Right forelimb (tissue), 1 donor: ENCODE results near the gene ZNF783.
A peak's percentile ranks its signal among the peaks of the same experiment; 100 is the strongest.

Experiments used
- DNase-seq: peaks from one replicate; pipeline ENCODE4 v3.0.0-alpha.2; 2018

ZNF783 gene

DNA sequence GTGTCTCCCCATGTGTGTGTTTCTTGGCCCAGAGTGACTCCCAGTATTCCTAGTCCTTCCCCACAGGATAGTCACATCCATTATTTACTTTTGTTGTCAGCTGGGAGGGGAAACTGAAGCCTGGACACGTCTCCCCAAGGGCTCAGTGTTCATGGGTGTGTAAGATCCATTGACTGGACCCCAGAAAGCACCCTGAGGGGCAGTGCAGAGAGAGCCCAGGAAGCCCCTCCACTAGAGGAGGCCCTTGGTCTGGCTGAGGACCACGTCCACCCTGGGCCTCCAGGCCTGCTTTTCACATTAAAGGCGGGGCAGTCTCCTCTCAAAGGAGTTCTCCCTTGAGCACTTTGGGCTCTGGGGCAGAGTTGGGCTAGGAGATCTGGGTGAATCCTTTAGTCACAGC, 21.3 kb downstream of the ZNF783 start:
- no peak for DNase-seq

DNA sequence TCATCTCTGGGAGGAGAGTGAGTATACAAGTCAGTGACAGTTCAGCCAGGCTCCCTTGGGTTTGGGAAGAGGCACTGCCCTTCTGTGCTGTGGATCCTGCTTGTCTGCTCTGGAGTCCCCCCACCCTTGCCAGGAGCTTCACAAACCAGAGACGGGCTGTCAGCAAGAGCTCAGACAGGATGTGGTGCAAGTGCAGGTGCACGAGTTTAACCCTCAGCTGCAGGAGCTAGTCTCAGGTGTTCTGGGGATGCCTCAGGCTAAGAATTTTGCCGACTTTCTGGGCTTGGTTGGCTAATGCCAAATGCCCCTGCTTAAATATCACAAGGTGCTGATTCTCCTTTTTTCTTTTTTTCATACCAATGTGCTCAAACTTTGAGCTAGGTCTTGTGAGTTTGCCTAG, 22.3 kb downstream of the ZNF783 start:
- DNase-seq, result no peak

DNA sequence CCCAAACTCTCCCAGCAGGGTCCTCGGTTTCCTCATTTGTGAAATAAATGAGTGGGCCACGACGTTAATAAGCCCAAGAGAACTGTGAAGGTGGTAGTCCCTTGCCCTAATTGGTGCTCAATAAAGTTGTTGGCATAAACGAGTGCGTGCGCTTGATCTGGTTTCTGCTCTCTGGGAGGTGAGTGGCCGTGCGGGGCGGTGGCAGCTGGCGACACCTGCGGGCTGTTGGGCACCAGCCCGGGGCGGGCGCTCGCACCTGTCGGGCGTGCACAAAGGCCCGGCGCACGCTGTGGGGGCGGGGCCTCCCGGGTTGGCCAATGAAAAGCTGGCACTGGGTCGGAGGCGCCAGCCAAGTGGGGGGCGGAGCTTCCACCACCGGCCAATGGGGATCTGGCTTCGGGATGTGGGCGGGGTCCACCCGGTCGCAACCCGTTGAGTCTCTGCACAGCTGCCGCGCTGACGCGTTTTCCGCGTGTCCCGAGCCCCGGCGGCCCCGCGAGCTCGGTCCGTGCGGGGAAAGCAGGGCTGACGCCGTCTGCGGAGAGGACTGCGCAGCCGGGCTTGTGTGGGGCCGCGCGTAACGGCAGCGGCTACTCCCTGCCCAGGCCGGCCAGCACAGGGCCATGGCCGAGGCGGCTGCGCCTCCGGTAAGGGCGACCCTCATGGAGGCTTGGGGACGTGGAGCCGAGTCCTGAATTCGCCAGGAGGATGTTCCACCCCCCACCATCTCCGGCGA, 23.0 kb downstream of the ZNF783 start:
- DNase-seq, result peak; percentile 96

DNA sequence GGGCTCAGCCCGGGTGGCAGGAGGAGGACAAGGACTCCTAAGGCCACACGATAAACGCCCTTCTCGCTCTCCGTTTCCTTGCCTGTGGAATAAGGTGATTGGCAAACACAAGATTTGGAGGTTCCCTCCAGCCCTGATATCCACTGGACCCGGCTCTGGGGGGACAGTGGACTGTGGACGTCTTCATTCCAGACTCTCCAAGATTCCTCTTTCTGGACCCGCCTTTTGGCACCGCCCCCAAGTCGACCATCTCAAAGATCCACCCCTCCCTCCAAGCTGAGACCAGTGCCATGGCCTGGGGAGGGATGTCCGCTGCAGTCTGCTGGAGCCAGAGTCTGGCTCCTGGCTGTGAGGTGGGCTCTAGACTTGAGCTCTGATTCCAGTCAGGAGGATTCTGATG, 23.6 kb downstream of the ZNF783 start:
- DNase-seq, result no peak

DNA sequence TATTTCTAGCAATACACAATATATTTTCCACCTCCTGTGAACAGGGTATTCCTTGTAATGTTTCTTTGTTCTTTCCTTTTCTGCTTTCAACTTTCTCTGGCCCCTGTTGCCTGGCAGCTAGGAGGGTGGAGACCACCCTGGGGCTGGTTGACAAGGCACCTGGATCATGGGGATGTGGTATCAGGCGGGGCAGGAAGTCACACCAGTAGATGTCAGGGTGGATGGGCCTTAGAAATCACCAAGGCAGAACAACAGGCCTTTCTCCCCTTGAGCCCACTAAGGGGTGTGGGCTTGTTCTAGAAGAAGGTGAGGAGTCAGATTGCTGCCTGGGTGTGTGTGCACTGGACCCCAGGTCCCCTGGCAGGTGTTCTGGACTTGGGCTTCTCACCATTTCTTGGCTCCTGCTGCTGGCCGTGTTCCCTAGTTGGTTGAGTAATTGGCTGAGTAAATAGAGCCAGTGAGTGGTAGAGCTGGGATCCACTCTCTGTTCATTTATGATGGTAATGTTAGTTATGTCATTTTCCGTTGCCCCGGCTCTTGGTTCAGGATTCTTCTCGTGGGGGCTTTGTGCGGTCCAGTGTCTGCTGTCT, 24.9 kb downstream of the ZNF783 start:
- no peak for DNase-seq

DNA sequence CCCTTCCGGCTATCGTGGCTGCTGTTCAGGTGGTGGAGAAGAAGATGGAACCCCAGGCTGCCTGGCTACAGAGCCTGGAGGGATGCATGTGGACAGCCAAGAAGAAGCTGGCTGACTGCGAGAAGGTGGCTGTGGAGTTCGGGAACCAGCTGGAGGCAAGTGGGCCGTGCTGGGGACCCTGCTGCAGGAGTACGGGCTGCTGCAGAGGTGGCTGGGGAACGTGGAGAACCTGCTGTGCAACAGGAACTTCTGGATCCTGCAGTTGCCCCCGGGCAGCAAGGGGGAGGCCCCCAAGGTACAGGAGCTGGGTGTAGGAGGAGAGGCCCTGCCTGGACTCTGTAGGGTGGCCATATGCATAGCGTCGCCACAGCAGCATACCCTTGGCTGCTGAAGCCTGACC, 25.6 kb downstream of the ZNF783 start:
- no peak for DNase-seq

DNA sequence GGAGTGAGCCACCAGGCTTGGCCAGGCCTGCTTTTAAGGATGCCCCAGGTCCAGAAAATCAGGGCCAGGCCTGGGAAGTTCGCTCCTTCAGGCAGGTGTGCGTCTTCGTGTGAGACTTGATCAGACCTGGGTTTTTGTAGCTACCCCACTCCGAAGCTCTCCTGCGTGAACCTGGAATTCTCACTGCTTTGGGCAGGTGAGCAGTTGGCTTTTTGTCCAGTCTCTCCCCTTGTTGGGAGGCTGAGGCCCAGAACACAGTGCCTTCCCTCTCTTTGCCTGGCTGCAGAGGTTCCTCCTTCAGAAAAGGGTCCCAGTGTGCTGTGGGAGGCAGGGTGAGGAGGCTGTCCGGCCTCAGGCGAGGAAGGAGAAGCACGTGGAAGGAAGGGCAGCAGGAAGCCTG, 27.3 kb downstream of the ZNF783 start:
- no peak for DNase-seq

DNA sequence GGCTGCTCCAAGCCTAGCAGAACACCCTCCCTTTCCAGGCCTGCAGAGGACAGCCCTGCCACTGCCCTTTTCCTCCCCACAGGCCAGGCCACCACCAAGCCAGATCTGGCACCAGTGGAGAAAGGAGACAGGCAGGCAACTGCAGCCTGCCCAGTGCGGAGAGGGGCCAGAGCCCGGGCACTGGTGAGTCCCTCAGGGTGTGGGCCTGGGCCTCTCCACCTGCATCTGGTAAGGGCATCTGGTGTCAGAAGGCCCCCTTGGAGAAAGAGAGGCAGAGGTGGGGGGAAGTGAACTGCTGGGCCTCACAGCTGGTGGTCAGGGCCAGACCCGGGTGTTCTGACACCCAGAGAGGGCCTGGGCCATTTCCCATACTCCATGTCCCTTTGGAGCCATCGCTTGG, 27.9 kb downstream of the ZNF783 start:
- DNase-seq, result no peak

DNA sequence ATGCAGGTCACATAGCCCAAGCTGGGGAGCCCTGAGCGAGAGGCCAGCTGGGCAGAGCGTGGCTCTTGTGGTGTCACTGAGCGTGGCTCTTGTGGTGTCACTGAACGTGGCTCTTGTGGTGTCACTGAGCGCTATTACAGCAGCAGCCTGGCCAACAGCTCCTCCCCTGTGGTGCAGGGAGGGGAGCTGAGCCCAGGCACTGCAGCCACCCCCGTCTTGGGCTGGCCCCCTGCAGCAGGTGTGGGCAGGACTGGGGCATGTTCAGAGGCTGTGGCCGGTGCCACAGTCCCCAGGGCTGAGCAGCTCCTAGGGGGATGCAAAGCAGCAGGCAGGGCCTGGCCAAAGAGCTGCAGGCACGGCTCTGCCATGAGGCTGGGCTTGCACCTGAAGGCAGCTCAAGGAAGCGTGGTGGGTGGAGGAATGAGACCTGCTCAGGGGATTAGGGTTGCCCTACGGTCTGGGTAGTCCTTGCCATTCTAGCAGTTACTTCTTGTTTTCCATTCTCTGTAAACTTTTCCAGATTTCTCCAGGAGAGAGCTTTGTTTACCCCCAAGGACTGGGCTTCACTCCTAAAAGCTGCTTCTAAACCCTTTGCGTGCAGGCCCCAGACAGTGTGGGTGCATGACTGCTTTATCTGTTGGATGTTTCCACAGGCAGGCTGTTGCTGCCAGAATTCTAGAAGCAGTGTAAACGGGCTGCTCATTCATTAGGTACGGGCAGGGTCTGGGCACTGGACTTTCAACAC, 29.2 kb downstream of the ZNF783 start:
- no peak for DNase-seq

DNA sequence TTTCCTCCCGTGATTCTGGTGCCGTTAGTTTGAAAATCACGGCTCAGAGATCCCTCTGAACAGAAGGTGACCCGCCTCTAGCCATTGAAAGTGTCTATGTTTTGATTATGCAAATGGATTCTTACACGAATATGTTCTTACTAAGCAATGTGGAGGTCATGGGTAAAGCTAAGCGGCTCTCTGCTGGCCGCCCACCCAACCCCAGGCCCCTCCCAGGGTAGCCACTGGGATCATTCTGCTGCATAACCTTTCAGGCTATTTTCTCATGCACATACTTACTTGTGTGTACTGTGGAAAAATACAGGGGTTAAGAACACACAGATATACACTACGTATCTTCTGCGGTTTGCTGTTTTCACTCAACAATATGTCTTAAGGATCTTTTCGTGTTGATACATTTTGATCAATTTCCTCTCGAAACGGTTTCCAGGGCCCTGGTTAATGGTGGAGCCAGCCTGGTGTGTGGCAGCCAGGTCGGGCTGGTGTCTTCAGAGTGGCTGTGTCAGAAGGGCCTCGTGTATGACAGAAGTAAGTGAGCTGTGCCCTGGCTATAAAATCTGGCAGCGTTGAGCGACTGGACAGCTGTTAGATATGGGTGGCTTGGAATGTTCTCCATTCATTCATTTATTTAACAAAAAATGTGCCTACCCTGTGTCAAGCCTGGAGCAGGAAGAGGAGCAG, 29.9 kb downstream of the ZNF783 start:
- no peak for DNase-seq

DNA sequence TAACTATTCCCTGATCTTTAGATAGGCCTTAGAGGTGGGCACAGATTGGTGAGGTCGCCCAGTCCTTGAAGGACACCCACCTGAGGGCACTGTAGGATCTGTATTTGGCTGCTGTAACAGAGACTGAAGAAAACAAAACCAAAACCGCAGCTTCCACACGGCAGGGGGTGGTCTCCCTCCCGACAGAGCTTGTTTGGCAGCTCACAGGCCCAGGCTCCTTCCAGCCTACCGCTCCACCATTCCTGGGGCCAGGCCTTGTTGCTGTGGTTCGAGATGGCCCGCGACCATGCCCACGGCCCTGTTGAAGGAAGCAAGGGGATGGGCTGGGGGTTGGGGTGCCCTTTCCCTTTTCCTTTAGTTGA, 30.4 kb downstream of the ZNF783 start:
- no peak for DNase-seq

DNA sequence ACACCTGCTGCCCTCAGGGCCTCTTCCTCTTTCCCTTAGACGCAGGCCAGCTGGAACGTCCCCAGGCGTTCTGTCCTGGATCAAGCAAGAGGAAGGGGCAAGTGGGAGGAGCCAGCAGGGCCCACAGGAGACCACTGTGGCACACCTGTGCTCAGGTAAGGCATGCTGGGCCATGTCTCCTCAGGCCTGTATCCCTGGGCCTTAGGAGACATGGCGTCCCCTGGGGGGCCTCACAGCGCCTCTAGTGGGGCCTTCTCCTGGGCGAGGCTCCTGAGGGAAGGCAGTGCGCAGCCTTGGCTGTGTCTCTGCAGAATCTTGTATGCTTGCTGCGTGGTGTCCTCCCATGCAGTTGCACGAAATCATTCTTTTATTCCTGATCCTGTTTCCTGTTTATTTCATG, 31.3 kb downstream of the ZNF783 start:
- DNase-seq, result no peak

DNA sequence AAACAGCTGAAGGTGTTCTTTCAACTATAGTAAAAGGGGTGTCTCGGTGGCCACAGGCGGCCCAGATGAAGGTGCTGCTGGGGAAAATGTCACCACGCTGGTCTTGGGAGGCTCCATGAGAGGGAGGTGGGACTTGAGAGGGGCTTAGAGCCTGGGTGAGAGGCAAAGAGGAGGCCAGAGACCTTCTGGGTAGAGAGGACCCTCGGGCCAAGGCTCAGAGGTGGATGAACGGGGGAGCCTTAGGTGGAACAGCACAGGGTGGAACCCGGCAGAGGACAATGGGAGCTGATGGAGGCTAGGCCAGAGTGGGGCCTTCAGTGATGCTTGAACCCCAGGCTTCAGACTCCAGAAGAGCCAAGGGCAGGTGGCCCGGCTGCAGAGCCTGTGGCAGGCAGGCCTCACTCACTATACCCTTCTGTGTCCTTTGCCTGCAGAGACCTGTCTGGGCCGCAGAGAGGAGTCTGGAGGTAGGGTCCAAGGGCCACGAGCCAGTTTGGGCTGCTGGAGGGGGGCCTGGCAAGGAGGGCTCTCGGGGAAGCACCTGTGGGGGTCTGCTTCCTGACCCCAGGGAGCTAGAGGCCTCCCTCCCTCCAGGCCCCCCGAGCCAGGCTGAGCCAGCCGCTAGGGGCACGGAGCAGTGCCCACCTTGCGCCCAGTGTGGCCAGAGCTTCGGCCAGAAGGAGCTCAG, 32.1 kb downstream of the ZNF783 start:
- DNase-seq, result no peak

DNA sequence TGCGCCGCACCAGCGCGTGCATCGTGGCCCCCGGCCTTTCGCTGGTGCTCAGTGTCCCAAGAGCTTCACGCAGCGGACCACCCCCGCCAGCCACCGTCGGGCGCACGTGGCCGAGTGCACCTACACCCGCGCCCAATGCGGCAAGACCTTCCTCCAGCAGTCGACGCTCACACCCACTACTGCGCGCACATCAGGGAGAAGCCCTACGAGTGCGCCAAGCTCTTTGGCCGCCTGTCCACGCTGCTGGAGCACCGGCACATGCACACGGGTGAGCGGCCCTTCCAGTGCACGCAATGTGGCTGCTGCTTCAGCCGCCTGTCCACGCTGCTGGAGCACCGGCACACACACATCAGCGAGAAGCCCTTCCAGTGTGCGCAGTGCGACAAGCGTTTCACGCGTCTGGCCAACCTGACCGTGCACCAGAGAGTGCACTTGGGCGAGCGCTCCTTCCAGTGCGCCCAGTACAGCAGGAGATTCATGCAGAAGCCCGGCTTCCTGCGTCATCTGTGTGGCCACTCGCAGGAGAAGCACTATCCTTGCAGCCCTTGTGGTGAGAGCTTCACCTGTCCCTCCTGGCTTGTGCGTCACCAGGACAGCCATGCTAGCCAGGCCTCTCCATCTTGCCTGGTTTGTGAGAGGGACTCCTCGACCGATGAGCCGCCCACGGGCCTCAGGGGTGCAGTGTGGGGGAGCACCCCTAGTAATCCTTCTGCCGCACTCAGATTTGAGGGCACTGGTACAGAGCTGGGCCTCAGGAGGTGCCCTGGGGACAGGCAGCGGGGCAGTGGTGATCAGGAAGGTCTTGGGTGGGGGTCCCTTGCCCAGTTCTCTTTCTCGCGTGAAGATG, 32.9 kb downstream of the ZNF783 start:
- DNase-seq, result no peak

DNA sequence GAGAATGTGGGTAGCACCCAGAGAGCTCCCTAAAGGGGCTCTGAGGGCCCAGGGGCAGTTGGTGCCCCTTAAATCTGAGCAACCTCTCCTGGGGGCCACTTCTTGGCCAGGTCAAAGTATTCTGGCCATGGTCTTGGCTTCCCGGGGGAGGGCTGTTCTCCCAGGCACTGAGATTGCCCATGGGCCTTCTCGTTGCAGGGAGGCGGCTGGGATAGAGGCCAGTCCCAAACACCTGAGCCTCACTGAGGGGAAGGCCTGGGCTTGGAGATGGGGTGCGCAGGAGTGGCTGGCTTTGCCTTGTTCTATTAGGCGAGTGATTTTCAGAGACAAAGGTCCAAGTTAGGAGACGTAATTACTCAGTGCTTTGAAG, 33.5 kb downstream of the ZNF783 start:
- DNase-seq, result no peak

DNA sequence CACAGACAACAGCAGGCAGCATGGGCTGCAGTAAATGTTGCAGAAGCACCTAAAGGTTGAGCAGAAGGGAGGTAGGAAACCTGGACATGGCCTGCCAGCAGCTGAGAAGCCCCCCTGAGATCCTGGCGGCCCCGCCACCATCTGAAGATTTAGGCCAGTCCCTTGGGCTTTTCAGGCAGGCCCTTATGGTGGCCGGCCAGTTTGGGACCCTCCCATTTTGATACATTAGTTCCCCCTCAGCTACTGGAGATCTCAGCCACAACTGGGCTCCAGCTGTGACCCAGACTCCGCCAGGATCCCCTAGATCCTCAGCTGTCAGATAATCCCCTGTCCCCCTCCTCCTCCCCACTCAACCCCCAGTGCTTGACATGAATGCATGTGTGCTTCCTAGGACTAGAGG, 34.4 kb downstream of the ZNF783 start:
- no peak for DNase-seq

DNA sequence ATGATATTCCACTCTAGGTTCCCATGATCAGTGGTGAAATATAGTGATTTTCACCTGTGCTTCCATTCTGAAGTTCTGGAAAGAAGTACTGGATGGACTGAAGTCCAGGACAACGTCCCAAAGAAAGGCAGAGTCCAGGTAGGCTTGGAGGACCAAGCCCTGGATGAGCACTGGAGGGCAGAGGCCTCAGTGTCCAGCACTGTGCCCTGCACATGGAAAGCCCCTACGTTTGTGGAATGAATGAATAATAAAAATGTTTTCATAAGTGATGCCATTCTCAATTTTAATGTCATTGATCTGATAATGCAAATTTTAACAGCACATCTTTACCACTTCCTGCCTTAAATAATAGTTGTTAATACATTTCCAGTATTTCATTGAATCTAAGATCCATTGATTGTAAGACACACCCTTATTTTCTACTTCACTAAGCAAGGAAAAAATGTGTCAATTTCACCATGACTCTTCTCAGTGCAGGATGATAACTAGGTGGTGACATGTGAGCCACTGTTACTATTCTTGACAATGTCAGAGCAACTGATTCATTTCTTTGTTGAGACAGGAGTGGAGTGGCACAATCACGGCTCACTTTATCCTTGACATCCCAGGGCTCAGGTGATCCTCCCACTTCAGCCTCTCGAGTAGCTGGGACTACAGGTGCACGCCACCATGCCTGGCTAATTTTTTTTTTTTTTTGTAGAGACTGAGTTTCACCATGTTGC, 35.2 kb downstream of the ZNF783 start:
- DNase-seq, result no peak

DNA sequence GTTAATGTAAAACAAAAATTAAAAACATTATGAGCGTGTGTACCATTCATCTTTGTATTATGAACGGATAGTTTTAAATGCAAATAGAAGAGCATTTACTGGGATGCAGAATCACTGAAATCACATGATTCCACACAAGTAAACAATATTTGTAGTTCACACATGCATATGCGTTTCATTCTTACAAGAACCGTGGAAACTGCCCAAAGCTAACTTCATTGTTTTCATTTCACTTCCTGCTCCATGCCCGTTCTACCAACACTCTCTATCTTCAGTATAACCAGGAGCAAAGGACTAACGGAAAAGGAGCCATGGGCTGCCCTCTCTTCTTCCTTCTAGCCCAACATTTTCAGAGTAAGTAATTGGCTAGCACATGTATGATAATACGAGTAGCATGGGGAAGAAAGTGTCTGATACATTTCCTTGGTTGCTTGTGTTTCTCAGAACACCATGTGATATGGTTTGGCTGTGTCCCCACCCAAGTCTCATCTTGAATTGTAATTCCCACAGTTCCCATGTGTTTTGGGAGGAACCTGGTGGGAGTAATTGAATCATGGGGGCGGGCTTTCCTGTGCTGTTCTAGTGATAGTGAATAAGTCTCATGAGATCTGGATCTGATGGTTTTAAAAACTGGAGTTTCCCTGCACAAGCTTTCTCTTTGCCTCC, 38.8 kb downstream of the ZNF783 start:
- DNase-seq, result no peak

DNA sequence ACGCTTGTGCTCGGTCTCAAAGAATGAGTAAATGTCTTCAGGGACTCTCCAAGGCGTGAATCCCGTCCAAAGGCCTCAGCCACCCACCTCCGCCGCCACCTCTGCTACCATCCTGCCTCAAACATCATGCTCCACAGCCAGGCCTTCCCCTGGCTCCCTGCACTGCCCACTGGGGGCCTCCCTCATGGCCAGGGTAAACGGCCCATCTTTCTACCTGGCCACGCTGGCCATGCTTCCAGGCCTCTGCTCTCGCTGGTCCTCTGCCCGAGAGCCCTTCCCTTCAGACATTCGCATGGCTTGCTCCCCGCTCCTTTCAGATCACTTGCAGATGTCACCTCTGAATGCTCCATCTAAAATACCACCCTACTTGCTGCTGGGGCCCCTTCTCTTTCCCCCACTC, 40.2 kb downstream of the ZNF783 start:
- no peak for DNase-seq

DNA sequence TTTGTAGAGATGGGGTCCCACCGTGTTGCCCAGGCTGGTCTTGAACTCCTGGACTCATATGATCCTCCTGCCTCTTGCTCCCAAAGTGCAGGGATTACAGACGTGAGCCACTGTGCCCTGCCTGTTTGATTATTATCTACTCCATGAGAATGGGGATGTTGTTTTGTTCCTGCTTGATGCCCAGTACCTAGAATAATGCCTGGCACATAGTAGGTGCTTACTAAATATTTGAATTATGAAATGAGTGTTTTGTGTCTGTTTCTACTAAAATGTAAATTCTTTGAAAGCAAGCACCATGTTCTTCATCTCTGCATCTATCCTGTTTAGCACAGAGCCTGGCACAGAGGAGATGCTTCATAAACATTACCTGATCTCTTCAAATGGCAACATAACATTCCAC, 40.9 kb downstream of the ZNF783 start:
- no peak for DNase-seq

DNA sequence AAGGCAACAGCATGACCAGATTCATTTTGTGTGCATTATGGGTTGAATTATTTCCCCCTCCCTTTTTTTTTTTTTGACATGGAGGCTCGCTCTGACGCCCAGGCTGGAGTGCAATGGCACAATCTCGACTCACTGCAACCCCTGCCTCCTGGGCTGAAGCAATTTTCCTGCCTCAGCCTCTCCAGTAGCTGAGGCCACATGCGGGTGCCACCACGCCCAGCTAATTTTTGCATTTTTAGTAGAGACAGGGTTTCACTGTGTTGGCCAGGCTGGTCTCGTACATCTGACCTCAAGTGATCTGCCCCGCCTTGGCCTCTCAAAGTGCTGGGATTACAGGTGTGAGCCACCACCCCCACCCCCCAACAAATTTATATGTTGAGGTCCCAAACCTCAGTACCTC, 42.0 kb downstream of the ZNF783 start:
- DNase-seq, result no peak
